Neuronal stem cell (in vitro differentiated cells): ENCODE results near the gene CFAP20.

Source experiments
- DNase-seq: peaks from one replicate; pipeline ENCODE4 v3.0.0-alpha.2; 2013; ENCODE audit warnings: low spot score
- H2AFZ ChIP-seq: one replicate; pipeline ENCODE4 v1.6.1; 2013; ENCODE audit warnings: mild to moderate bottlenecking, low read length, inconsistent platforms
- H2AK5ac ChIP-seq: 2 replicates; pipeline ENCODE4 v1.6.1; 2013; ENCODE audit warnings: low read depth, mild to moderate bottlenecking, inconsistent platforms, low read length, moderate library complexity, mixed read lengths
- H2BK120ac ChIP-seq: 2 replicates; pipeline ENCODE4 v1.6.1; 2013; ENCODE audit warnings: low read depth, mild to moderate bottlenecking, inconsistent platforms, low read length, moderate library complexity, mixed read lengths
- H2BK12ac ChIP-seq: one replicate; pipeline ENCODE4 v1.6.1; 2013; ENCODE audit warnings: low read length, inconsistent platforms
- H2BK15ac ChIP-seq: 2 replicates; pipeline ENCODE4 v1.6.1; 2013; ENCODE audit warnings: mild to moderate bottlenecking, low read length, inconsistent platforms, mixed read lengths
- H2BK5ac ChIP-seq: one replicate; pipeline ENCODE4 v1.6.1; 2013; ENCODE audit warnings: inconsistent platforms, mild to moderate bottlenecking, low read length, moderate library complexity
- H3K14ac ChIP-seq: one replicate; pipeline ENCODE4 v1.6.1; 2013; ENCODE audit warnings: low read length, inconsistent platforms
- H3K18ac ChIP-seq: 2 replicates; pipeline ENCODE4 v1.6.1; 2013; ENCODE audit warnings: low read length, inconsistent platforms
- H3K23ac ChIP-seq: 2 replicates; pipeline ENCODE4 v1.6.1; 2013; ENCODE audit warnings: low read depth, mild to moderate bottlenecking, mixed read lengths, low read length, inconsistent platforms; ENCODE audit not compliant: poor library complexity
- H3K27ac ChIP-seq: replicated peaks from 3 replicates; pipeline ENCODE4 v1.5.1; 2013; ENCODE audit warnings: low read length, inconsistent platforms
- H3K27me3 ChIP-seq, 3 experiments: 2 replicates each; pipeline ENCODE4 v1.6.1; 2013; ENCODE audit warnings: low read length in 3 of 3, mild to moderate bottlenecking in 2 of 3, inconsistent platforms in 1 of 3, low read depth in 1 of 3, mixed read lengths in 1 of 3, moderate library complexity in 1 of 3; ENCODE audit not compliant: control insufficient read depth in 3 of 3, insufficient read depth in 3 of 3
- H3K36me3 ChIP-seq, 2 donors: replicated peaks in 1 of 2; 2 replicates each; pipeline ENCODE4 v1.6.1; 2013; ENCODE audit warnings: low read length in 2 of 2; ENCODE audit not compliant: control insufficient read depth in 2 of 2, insufficient read depth in 2 of 2
- H3K4ac ChIP-seq: 2 replicates; pipeline ENCODE4 v1.6.1; 2013; ENCODE audit warnings: inconsistent platforms, mild to moderate bottlenecking, low read length, moderate library complexity
- H3K4me1 ChIP-seq, 2 donors: 1 replicate in 1 of 2; 2 replicates in 1 of 2; pipeline ENCODE4 v1.6.1; 2013; ENCODE audit warnings: low read length in 2 of 2, low read depth in 1 of 2; ENCODE audit not compliant: control insufficient read depth in 2 of 2, insufficient read depth in 1 of 2
- H3K4me2 ChIP-seq: one replicate; pipeline ENCODE4 v1.6.1; 2013; ENCODE audit warnings: mild to moderate bottlenecking, low read length, inconsistent platforms; ENCODE audit not compliant: insufficient read depth, poor library complexity, severe bottlenecking
- H3K4me3 ChIP-seq, 2 donors: 2 replicates each; pipeline ENCODE4 v1.5.1; 2013; ENCODE audit warnings: low read length in 2 of 2, mild to moderate bottlenecking in 2 of 2, inconsistent platforms in 1 of 2, moderate library complexity in 1 of 2
- H3K79me1 ChIP-seq: one replicate; pipeline ENCODE4 v1.6.1; 2013; ENCODE audit warnings: low read depth, mild to moderate bottlenecking, inconsistent platforms, low read length, moderate library complexity
- H3K9ac ChIP-seq: one replicate; pipeline ENCODE4 v1.6.1; 2013; ENCODE audit warnings: mild to moderate bottlenecking, low read depth, low read length, inconsistent platforms; ENCODE audit not compliant: poor library complexity
- H3K9me3 ChIP-seq, 2 donors: replicated peaks in 1 of 2; 2 replicates each; pipeline versions ENCODE3 to v1.6.1; 2013; ENCODE audit warnings: low read length in 2 of 2, mild to moderate bottlenecking in 2 of 2, inconsistent platforms in 1 of 2, low read depth in 1 of 2, mixed read lengths in 1 of 2, moderate library complexity in 1 of 2; ENCODE audit not compliant: control insufficient read depth in 2 of 2, insufficient read depth in 1 of 2
- H4K8ac ChIP-seq: one replicate; pipeline ENCODE4 v1.6.1; 2013; ENCODE audit warnings: low read depth, mild to moderate bottlenecking, inconsistent platforms, low read length, moderate library complexity
- H4K91ac ChIP-seq: one replicate; pipeline ENCODE4 v1.6.1; 2013; ENCODE audit warnings: low read length, low read depth, mild to moderate bottlenecking, inconsistent platforms; ENCODE audit not compliant: poor library complexity
- WGBS, 2 donors: extraction: QIAGEN DNeasy Blood & Tissue Kit; methylation state at CpG; one replicate each; pipeline ENCODE4 v1.1.7; 2013; ENCODE audit warnings: missing lambda C conversion rate in 2 of 2, mixed read lengths in 1 of 2; ENCODE audit not compliant: insufficient read length in 2 of 2, insufficient replicate concordance in 1 of 2; ENCODE audit errors: extremely low coverage in 2 of 2; 5-methylcytosine and 5-hydroxymethylcytosine counted together

Gene CFAP20

GRCh38 chr16:58155839-58156238, 26.7 kb upstream of the CFAP20 start:
- Histone ChIP-seq H3K9me3 (no peaks in the 10 kb centered on the region), H3K79me1 (no peaks in the 10 kb centered on the region), H3K9ac (no peak overlapping the region), H3K27ac (no peak overlapping the region), H4K8ac (no peak overlapping the region), H3K4me3 (no peak overlapping the region), H3K4ac (no peak overlapping the region), H2AK5ac (no peak overlapping the region), H3K27me3 (no peaks in the 10 kb centered on the region), H2BK12ac (no peak overlapping the region), H2BK120ac (no peak overlapping the region), H3K14ac (no peak overlapping the region), H3K36me3 (peaks cover 2 to 41% of the 10 kb centered on the region in 2 donors), H3K4me1 (no peaks in the 10 kb centered on the region), H3K4me2 (no peak overlapping the region), H2BK15ac (no peak overlapping the region), H3K23ac (no peak overlapping the region), H2BK5ac (no peak overlapping the region), H4K91ac (no peak overlapping the region), H2AFZ (no peak overlapping the region), H3K18ac (no peak overlapping the region)
- no CpG with 5 or more reads among the region's 2 CpGs for WGBS, 2 donors
- no peak for DNase-seq

DNA sequence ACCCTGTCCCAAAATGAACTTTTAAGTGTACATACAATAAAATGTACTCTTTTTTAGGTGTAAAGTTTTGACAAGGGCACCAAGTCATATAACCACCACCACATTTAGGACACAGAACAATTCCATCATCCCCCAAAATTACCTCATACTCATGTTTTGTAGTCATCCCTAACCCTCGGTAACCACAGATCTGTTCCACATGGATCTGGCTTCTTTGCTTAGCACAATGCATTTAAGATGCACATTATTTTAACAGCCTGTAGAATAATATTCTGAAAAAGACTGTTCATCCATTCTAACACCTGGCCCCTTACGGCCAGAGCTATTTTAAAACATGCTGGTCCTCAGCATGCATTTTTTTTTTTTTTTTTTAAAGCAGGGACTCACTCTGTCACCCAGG, 25.2 kb upstream of the CFAP20 start:
- Histone ChIP-seq H3K79me1 (no peaks in the 10 kb centered on the region), H3K36me3 (peaks cover 0 to 27% of the 10 kb centered on the region in 2 donors), H2BK15ac (no peak overlapping the region), H3K14ac (no peak overlapping the region), H4K91ac (no peak overlapping the region), H3K27ac (no peak overlapping the region), H2AK5ac (no peak overlapping the region), H3K4me1 (no peaks in the 10 kb centered on the region), H3K23ac (no peak overlapping the region), H2BK12ac (no peak overlapping the region), H3K9ac (no peak overlapping the region), H2BK120ac (no peak overlapping the region), H2BK5ac (no peak overlapping the region), H2AFZ (no peak overlapping the region), H3K18ac (no peak overlapping the region), H3K27me3 (no peaks in the 10 kb centered on the region), H3K4me3 (no peak overlapping the region), H3K4ac (no peak overlapping the region), H3K4me2 (no peak overlapping the region), H4K8ac (no peak overlapping the region), H3K9me3 (no peaks in the 10 kb centered on the region)
- WGBS, 2 donors: no CpG with 5 or more reads among the region's 2 CpGs
- DNase-seq: no peak

- H4K8ac ChIP-seq: no peak overlapping the region
- no peak overlapping the region for H2BK120ac ChIP-seq
- H3K36me3 ChIP-seq: peaks cover 0 to 9% of the 10 kb centered on the region in 2 donors
- H3K79me1 ChIP-seq: no peaks in the 10 kb centered on the region
- no peaks in the 10 kb centered on the region for H3K4me1 ChIP-seq
- H2AFZ ChIP-seq: no peak overlapping the region
- H3K9ac ChIP-seq: no peak overlapping the region
- no peak overlapping the region for H3K4me2 ChIP-seq
- H4K91ac ChIP-seq: no peak overlapping the region
- H2BK5ac ChIP-seq: no peak overlapping the region
- DNase-seq: no peak
- no peak overlapping the region for H3K18ac ChIP-seq
- no peaks in the 10 kb centered on the region for H3K9me3 ChIP-seq
- no peak overlapping the region for H2AK5ac ChIP-seq
- no CpG with 5 or more reads among the region's 8 CpGs for WGBS, 2 donors
- H3K27ac ChIP-seq: no peak overlapping the region
- no peak overlapping the region for H3K4ac ChIP-seq
- H3K14ac ChIP-seq: no peak overlapping the region
- no peak overlapping the region for H3K23ac ChIP-seq
- H2BK15ac ChIP-seq: no peak overlapping the region
- H3K27me3 ChIP-seq: no peaks in the 10 kb centered on the region
- no peak overlapping the region for H3K4me3 ChIP-seq
- no peak overlapping the region for H2BK12ac ChIP-seq
These were observed 23.2 kb upstream of the CFAP20 start for GRCh38 chr16:58152246-58152868.

GRCh38 chr16:58148526-58148925, 19.3 kb upstream of the CFAP20 start:
- no peak for DNase-seq
- Histone ChIP-seq H2AFZ (peak overlapping the region; percentile 2), H4K8ac (no peak overlapping the region), H2BK15ac (no peak overlapping the region), H3K9me3 (no peaks in the 10 kb centered on the region), H2BK12ac (no peak overlapping the region), H2AK5ac (no peak overlapping the region), H3K23ac (no peak overlapping the region), H3K4ac (no peak overlapping the region), H2BK120ac (no peak overlapping the region), H3K27me3 (no peaks in the 10 kb centered on the region), H3K9ac (no peak overlapping the region), H3K79me1 (no peaks in the 10 kb centered on the region), H4K91ac (no peak overlapping the region), H3K4me3 (no peak overlapping the region), H3K27ac (no peak overlapping the region), H3K36me3 (no peaks in the 10 kb centered on the region), H3K18ac (no peak overlapping the region), H2BK5ac (no peak overlapping the region), H3K14ac (no peak overlapping the region), H3K4me2 (no peak overlapping the region), H3K4me1 (no peaks in the 10 kb centered on the region)
- no CpG with 5 or more reads among the region's 1 CpG for WGBS, 2 donors
